HEK293T (cell line): ENCODE measurements around the gene EPSTI1.

ENCODE experiments used
- FOXK2 ChIP-seq: fragments of 450-650 bp; IDR thresholded peaks from 2 replicates; pipeline ENCODE4 v1.6.1; 2016; ENCODE audit warnings: mild to moderate bottlenecking
- NFRKB ChIP-seq: fragments of 450-650 bp; IDR thresholded peaks from 2 replicates; pipeline ENCODE4 v1.6.1; 2016; ENCODE audit warnings: mild to moderate bottlenecking, moderate library complexity
- ZNF384 ChIP-seq: fragments of 450-650 bp; IDR thresholded peaks from 2 replicates; pipeline ENCODE4 v1.6.1; 2016

DNA sequence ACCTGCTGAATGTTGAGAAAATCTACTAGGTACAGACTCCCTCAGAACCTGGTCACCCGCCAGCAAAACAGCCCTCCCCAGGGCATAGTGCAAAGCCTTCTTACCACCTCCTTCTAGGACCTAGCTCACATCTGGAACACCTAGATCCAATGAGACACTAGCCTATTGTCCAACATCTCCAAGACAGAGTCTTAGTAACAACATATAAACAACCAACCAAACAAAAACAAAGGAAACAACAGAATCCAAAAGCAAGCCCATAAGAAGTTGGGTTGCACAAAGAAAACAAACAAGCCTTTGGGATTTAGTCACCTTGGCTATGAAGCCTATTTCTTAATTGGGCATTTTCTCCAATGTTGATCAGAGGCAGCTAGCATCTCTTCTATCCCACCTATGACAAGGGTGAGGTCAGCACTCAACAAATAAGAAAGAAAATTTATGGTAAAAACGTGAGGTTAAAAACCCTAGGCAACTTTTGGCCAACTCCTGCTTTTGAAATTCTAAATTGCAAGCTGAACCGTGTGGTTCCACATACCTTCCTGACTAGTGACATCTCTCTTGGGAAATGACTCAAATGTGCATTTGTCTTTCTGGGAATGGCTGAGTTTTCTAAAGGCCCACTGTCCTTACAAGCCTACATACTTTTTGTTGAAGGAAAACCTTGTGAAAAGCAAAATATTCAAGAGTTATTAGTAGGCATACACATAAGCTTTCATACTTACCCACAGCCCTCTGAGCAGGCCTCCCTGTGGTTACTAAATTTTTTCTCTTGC is 144.0 kb downstream of the EPSTI1 start:
- TF ChIP-seq NFRKB, result no peak
- no peak for TF ChIP-seq ZNF384
- no peak for TF ChIP-seq FOXK2
